Stimulated activated memory B cell treated with anti-CD40 and anti-IgM and Interleukin-4, amounts not matched to agents 10 μg/mL and 1 μg/mL and 100 μg/mL, for 72 hours (primary cell): ENCODE measurements around the gene ANKRD33B.

ENCODE experiments used
- ATAC-seq: fragments of 150-1000 bp; cut with Tn5 transposase; 2 replicates; pipeline ENCODE4 v1.10.0; 2021
- H3K27ac Mint-ChIP-seq: one replicate; pipeline ENCODE4 v1.8.0; 2022; ENCODE audit warnings: mild to moderate bottlenecking, mixed read lengths
- H3K27me3 Mint-ChIP-seq: one replicate; pipeline ENCODE4 v1.8.0; 2022; ENCODE audit warnings: mixed read lengths
- H3K36me3 Mint-ChIP-seq: one replicate; pipeline ENCODE4 v1.8.0; 2022; ENCODE audit warnings: mixed read lengths
- H3K4me1 Mint-ChIP-seq: one replicate; pipeline ENCODE4 v1.8.0; 2022; ENCODE audit warnings: mixed read lengths
- H3K4me3 Mint-ChIP-seq: one replicate; pipeline ENCODE4 v1.8.0; 2022; ENCODE audit warnings: mild to moderate bottlenecking, moderate library complexity, mixed read lengths
- H3K9me3 Mint-ChIP-seq: one replicate; pipeline ENCODE4 v1.8.0; 2022; ENCODE audit warnings: mixed read lengths

ANKRD33B gene

GRCh38 chr5:10588779-10589447, 25.0 kb downstream of the ANKRD33B start:
- peaks cover 72% of the 10 kb centered on the region for H3K36me3 Mint-ChIP-seq
- H3K27me3 Mint-ChIP-seq, result no peaks in the 10 kb centered on the region
- peak overlapping the region; percentile 43 for H3K4me3 Mint-ChIP-seq
- H3K4me1 Mint-ChIP-seq, result peaks cover 88% of the 10 kb centered on the region
- ATAC-seq, result no peak
- H3K9me3 Mint-ChIP-seq, result peaks cover 7% of the 10 kb centered on the region
- H3K27ac Mint-ChIP-seq, result peak overlapping the region; percentile 44

- Mint-ChIP-seq H3K27me3 (no peaks in the 10 kb centered on the region), H3K4me3 (no peak overlapping the region), H3K4me1 (peaks cover 88% of the 10 kb centered on the region), H3K36me3 (peaks cover 70% of the 10 kb centered on the region), H3K9me3 (peaks cover 7% of the 10 kb centered on the region), H3K27ac (peak overlapping the region; percentile 44)
- ATAC-seq, result no peak
Observed at GRCh38 chr5:10590226-10590999, 26.5 kb downstream of the ANKRD33B start.

GRCh38 chr5:10591159-10591558, 27.3 kb downstream of the ANKRD33B start:
- Mint-ChIP-seq H3K4me3 (no peak overlapping the region), H3K27ac (no peak overlapping the region), H3K27me3 (no peaks in the 10 kb centered on the region), H3K36me3 (peaks cover 65% of the 10 kb centered on the region), H3K9me3 (peaks cover 7% of the 10 kb centered on the region), H3K4me1 (peaks cover 88% of the 10 kb centered on the region)
- no peak for ATAC-seq

- Mint-ChIP-seq H3K27me3 (no peaks in the 10 kb centered on the region), H3K4me3 (no peak overlapping the region), H3K27ac (no peak overlapping the region), H3K4me1 (peaks cover 88% of the 10 kb centered on the region), H3K9me3 (peaks cover 7% of the 10 kb centered on the region), H3K36me3 (peaks cover 67% of the 10 kb centered on the region)
- ATAC-seq, result no peak
Observed at GRCh38 chr5:10591966-10592365, 28.1 kb downstream of the ANKRD33B start.

- H3K27me3 Mint-ChIP-seq, result no peaks in the 10 kb centered on the region
- H3K36me3 Mint-ChIP-seq, result peaks cover 73% of the 10 kb centered on the region
- H3K27ac Mint-ChIP-seq, result no peak overlapping the region
- peak; percentile 57 for ATAC-seq
- peaks cover 7% of the 10 kb centered on the region for H3K9me3 Mint-ChIP-seq
- H3K4me3 Mint-ChIP-seq, result no peak overlapping the region
- peaks cover 91% of the 10 kb centered on the region for H3K4me1 Mint-ChIP-seq
Observed at GRCh38 chr5:10592601-10593000, 28.7 kb downstream of the ANKRD33B start.

- H3K27ac Mint-ChIP-seq, result peak overlapping the region; percentile 43
- no peak overlapping the region for H3K4me3 Mint-ChIP-seq
- no peak for ATAC-seq
- H3K27me3 Mint-ChIP-seq, result no peaks in the 10 kb centered on the region
- H3K36me3 Mint-ChIP-seq, result peaks cover 71% of the 10 kb centered on the region
- H3K9me3 Mint-ChIP-seq, result peaks cover 7% of the 10 kb centered on the region
- peaks cover 86% of the 10 kb centered on the region for H3K4me1 Mint-ChIP-seq
Observed at GRCh38 chr5:10593531-10594181, 29.8 kb downstream of the ANKRD33B start.

GRCh38 chr5:10594591-10595210, 30.8 kb downstream of the ANKRD33B start:
- no peak overlapping the region for H3K4me3 Mint-ChIP-seq
- ATAC-seq, result no peak
- peaks cover 71% of the 10 kb centered on the region for H3K36me3 Mint-ChIP-seq
- peaks cover 4% of the 10 kb centered on the region for H3K9me3 Mint-ChIP-seq
- peak overlapping the region; percentile 43 for H3K27ac Mint-ChIP-seq
- H3K27me3 Mint-ChIP-seq, result no peaks in the 10 kb centered on the region
- H3K4me1 Mint-ChIP-seq, result peaks cover 86% of the 10 kb centered on the region

GRCh38 chr5:10595293-10595671, 31.4 kb downstream of the ANKRD33B start:
- H3K9me3 Mint-ChIP-seq, result peaks cover 3% of the 10 kb centered on the region
- no peak overlapping the region for H3K4me3 Mint-ChIP-seq
- ATAC-seq, result no peak
- H3K4me1 Mint-ChIP-seq, result peaks cover 86% of the 10 kb centered on the region
- H3K27me3 Mint-ChIP-seq, result no peaks in the 10 kb centered on the region
- peaks cover 70% of the 10 kb centered on the region for H3K36me3 Mint-ChIP-seq
- peak overlapping the region; percentile 43 for H3K27ac Mint-ChIP-seq

GRCh38 chr5:10595672-10596309, 31.9 kb downstream of the ANKRD33B start:
- Mint-ChIP-seq H3K27me3 (no peaks in the 10 kb centered on the region), H3K9me3 (peaks cover 3% of the 10 kb centered on the region), H3K27ac (peak overlapping the region; percentile 9), H3K4me3 (no peak overlapping the region), H3K4me1 (peaks cover 85% of the 10 kb centered on the region), H3K36me3 (peaks cover 69% of the 10 kb centered on the region)
- peak; percentile 63 for ATAC-seq

- H3K36me3 Mint-ChIP-seq, result peaks cover 69% of the 10 kb centered on the region
- ATAC-seq, result no peak
- no peak overlapping the region for H3K4me3 Mint-ChIP-seq
- peak overlapping the region; percentile 9 for H3K27ac Mint-ChIP-seq
- peaks cover 3% of the 10 kb centered on the region for H3K9me3 Mint-ChIP-seq
- H3K27me3 Mint-ChIP-seq, result no peaks in the 10 kb centered on the region
- peaks cover 84% of the 10 kb centered on the region for H3K4me1 Mint-ChIP-seq
Observed at GRCh38 chr5:10596310-10596703, 32.4 kb downstream of the ANKRD33B start.

- Mint-ChIP-seq H3K9me3 (peaks cover 3% of the 10 kb centered on the region), H3K27ac (peak overlapping the region; percentile 9), H3K27me3 (no peaks in the 10 kb centered on the region), H3K4me3 (no peak overlapping the region), H3K4me1 (peaks cover 89% of the 10 kb centered on the region), H3K36me3 (peaks cover 76% of the 10 kb centered on the region)
- ATAC-seq, result no peak
Observed at GRCh38 chr5:10596886-10597451, 33.1 kb downstream of the ANKRD33B start.

- Mint-ChIP-seq H3K4me3 (no peak overlapping the region), H3K36me3 (peaks cover 69% of the 10 kb centered on the region), H3K27ac (no peak overlapping the region), H3K4me1 (peaks cover 74% of the 10 kb centered on the region), H3K27me3 (no peaks in the 10 kb centered on the region), H3K9me3 (peaks cover 3% of the 10 kb centered on the region)
- ATAC-seq, result no peak
Observed at GRCh38 chr5:10599113-10599512, 35.2 kb downstream of the ANKRD33B start.

GRCh38 chr5:10599862-10600284, 36.0 kb downstream of the ANKRD33B start:
- Mint-ChIP-seq H3K36me3 (peaks cover 61% of the 10 kb centered on the region), H3K4me3 (no peak overlapping the region), H3K9me3 (peaks cover 3% of the 10 kb centered on the region), H3K27ac (peak overlapping the region; percentile 86), H3K4me1 (peaks cover 68% of the 10 kb centered on the region), H3K27me3 (no peaks in the 10 kb centered on the region)
- no peak for ATAC-seq

- peak; percentile 89 for ATAC-seq
- Mint-ChIP-seq H3K27ac (peak overlapping the region; percentile 86), H3K9me3 (peaks cover 3% of the 10 kb centered on the region), H3K4me3 (peak overlapping the region; percentile 69), H3K36me3 (peaks cover 58% of the 10 kb centered on the region), H3K27me3 (no peaks in the 10 kb centered on the region), H3K4me1 (peaks cover 68% of the 10 kb centered on the region)
Observed at GRCh38 chr5:10600626-10601245, 36.9 kb downstream of the ANKRD33B start.
